ENCODE data around the gene MAP7D1.

Gene MAP7D1

DNA sequence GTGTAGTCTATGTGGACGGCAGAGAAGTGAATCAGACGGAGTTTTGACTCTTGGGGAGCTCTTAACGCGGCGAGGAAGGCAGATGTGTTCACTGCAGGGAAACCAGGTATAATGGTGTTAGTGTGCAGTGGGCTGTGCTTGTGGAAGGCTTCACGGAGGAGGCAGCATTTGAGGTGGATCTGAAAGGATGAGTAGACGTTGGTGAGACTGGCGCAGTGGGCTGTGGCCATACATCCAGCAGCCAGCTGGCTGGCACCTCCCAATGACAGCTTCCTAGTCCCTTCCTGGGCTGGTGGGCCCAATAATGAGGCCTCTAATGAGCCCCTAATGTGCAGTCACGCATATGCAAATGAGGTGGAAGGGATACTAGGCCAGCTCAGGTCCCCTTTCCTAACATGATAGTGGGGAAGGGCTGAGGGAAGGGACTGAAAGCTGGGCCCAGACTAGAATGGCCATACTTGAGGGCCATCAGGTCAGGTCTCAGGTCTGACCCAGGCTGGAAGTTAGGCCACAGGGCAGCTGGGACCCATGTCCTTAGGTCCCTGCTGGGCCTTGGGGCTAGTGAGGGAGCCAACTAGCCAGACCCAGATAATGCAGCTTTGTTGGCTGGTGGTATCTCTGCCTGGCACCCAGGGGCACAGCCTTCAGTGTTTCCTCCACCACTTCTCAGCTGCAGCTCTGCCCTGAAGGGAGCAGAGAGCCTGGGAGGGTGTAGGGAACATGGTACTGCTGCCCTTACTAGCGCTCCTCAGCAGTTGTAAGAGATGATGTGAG lies 3.8 kb downstream of the MAP7D1 start:
- Histone ChIP-seq H3K4me3 (ENCODE audit: low read depth, low read length) (no peak overlapping the region), H3K27me3 (replicated peaks) (no peaks in the 10 kb centered on the region), H3K36me3 (replicated peaks) (peaks cover 45% of the 10 kb centered on the region), H3K27ac (peak overlapping the region; percentile 74)
- in situ Hi-C loops (cut with HindIII; ENCODE audit: low pct_ligation_motif_present, low sequenced_read_pairs): no loop called here
- TF ChIP-seq, protein P1, sequence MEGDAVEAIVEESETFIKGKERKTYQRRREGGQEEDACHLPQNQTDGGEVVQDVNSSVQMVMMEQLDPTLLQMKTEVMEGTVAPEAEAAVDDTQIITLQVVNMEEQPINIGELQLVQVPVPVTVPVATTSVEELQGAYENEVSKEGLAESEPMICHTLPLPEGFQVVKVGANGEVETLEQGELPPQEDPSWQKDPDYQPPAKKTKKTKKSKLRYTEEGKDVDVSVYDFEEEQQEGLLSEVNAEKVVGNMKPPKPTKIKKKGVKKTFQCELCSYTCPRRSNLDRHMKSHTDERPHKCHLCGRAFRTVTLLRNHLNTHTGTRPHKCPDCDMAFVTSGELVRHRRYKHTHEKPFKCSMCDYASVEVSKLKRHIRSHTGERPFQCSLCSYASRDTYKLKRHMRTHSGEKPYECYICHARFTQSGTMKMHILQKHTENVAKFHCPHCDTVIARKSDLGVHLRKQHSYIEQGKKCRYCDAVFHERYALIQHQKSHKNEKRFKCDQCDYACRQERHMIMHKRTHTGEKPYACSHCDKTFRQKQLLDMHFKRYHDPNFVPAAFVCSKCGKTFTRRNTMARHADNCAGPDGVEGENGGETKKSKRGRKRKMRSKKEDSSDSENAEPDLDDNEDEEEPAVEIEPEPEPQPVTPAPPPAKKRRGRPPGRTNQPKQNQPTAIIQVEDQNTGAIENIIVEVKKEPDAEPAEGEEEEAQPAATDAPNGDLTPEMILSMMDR (IDR thresholded peaks at IDR 0.05; ENCODE audit: low read depth, low read length, missing control alignments): no peak
- DNase-seq: no peak

GRCh38 chr1:36160388-36160948 lies 4.5 kb downstream of the MAP7D1 start:
- TF ChIP-seq, protein P1 (IDR thresholded peaks at IDR 0.05; ENCODE audit: low read depth, low read length, missing control alignments): no peak
- DNase-seq: no peak

GRCh38 chr1:36160949-36161485 lies 5.1 kb downstream of the MAP7D1 start:
- no peaks in the 10 kb centered on the region for H3K27me3 ChIP-seq (replicated peaks)
- peak overlapping the region; percentile 74 for H3K27ac ChIP-seq
- H3K36me3 ChIP-seq (replicated peaks): peaks cover 45% of the 10 kb centered on the region
- peak; percentile 39 for DNase-seq
- peak overlapping the region; percentile 58 for H3K4me3 ChIP-seq (ENCODE audit: low read depth, low read length)
- TF ChIP-seq, protein P1 (IDR thresholded peaks at IDR 0.05; ENCODE audit: low read depth, low read length, missing control alignments): peak; percentile 65
- in situ Hi-C loops (cut with HindIII; ENCODE audit: low pct_ligation_motif_present, low sequenced_read_pairs): no loop called here

More at GRCh38 chr1:36160388-36160948, 4.5 kb downstream of the MAP7D1 start:
- H3K27ac ChIP-seq: peak overlapping the region; percentile 74
- H3K36me3 ChIP-seq (replicated peaks): peaks cover 45% of the 10 kb centered on the region
- in situ Hi-C loops (cut with HindIII; ENCODE audit: low pct_ligation_motif_present, low sequenced_read_pairs): no loop called here
- H3K27me3 ChIP-seq (replicated peaks): no peaks in the 10 kb centered on the region
- peak overlapping the region; percentile 58 for H3K4me3 ChIP-seq (ENCODE audit: low read depth, low read length)

DNA sequence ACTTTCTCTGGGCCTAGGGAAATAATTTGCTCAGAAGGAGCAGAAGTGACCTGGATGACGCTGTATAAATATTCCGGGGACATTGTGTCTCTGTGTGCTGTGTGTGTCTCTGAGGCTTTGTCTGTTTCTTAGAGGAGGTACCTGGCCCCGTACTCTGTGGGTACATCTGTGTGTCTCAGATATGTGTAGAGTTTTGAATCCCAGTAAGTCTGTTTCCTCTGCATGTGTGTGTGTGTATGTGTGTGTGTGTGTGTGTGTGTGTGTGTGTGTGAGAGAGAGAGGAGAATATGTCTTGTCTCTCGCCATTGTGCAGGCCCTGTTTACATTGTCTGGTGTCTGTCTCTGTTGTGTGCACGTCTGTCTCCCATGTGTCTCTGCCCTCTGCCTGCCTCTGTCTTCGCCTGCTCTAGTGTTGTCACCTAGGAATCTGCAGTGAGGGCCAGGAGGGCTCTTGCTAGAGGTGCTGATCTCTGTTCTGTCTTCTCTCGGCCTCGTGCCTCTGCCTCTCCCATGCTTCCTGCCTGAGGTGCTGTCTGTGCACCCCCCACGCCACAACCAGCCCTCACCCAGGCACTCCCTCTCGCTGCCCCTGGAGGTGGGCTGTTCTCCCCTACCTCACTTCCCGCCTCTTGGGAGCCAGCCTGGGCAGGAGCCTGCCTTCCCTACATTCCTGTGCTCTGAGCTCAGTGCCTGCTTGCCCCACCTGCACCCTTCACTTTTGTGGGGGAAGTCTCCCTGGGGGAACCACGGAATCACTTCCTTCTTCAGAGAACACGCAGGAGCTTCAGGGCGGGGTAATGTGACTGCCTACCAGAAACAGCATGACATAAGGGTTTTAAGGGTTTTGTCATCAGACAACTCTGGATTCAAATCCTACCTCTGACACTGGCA lies 5.9 kb downstream of the MAP7D1 start:
- peaks cover 48% of the 10 kb centered on the region for H3K36me3 ChIP-seq (replicated peaks)
- in situ Hi-C loops (cut with HindIII; ENCODE audit: low pct_ligation_motif_present, low sequenced_read_pairs): no loop called here
- TF ChIP-seq, protein P1 (IDR thresholded peaks at IDR 0.05; ENCODE audit: low read depth, low read length, missing control alignments): no peak
- H3K27me3 ChIP-seq (replicated peaks): no peaks in the 10 kb centered on the region
- peak; percentile 12 for DNase-seq
- peak overlapping the region; percentile 74 for H3K27ac ChIP-seq
- peak overlapping the region; percentile 58 for H3K4me3 ChIP-seq (ENCODE audit: low read depth, low read length)

GRCh38 chr1:36162680-36163239 lies 6.8 kb downstream of the MAP7D1 start:
- Histone ChIP-seq H3K4me3 (ENCODE audit: low read depth, low read length) (no peak overlapping the region), H3K36me3 (replicated peaks) (peaks cover 56% of the 10 kb centered on the region), H3K27ac (no peak overlapping the region), H3K27me3 (replicated peaks) (no peaks in the 10 kb centered on the region)
- no peak for DNase-seq
- TF ChIP-seq, protein P1 (IDR thresholded peaks at IDR 0.05; ENCODE audit: low read depth, low read length, missing control alignments): no peak
- in situ Hi-C loops (cut with HindIII; ENCODE audit: low pct_ligation_motif_present, low sequenced_read_pairs): no loop called here
